ENCODE data around the gene CEACAM8.
"Not testable (repeated sequence)": the region's sequence is repeated elsewhere in the genome, so short reads cannot be mapped to it uniquely, and the experiment has no call there.

The CEACAM8 gene

DNA sequence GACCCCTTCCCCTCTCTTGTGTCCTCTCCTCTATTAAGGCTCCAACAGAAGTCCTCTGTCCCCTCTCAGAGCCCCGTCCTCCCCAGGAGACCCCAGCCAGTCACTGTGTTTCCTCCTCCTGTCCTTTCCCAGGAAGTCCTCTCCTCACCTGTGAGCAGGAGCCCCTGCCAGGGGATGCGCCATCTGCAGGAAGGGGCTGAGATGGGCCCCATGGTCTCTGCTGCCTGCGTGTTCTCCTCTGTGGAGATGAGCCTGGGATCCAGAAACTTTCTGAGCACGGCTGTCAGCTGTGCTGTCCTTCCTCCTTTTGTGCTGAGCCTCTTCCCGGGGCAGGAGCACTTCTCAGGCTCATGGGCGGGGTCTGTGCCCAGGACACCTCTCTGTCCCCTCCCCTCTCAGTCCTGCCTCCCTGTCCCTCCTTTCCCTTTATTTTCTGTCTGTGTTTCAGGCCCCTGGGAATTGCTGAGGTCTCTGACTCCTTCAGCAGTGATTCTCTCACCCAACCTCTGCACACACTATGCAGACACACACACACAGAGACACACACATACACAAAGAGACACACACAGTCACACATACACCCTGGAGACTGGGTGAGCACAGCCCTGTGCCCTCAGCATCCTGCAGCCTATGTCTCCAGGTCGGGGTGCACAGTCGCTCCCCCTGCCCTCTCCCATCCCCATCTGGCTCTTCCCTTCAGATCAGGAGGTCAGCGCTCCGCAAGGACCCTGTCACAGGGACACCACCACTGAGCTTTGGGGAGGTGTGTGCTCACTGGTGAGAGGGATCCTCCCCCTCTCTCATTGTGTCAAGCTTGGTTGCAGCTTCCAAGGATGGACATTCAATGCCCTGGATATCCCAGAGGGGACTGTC, at the start of gene CEACAM8:
Gene CEACAM8, minus strand, starts transcription at position 308 of the 873 bp plus-strand sequence. Its CDS starts 96 bp downstream, at position 212.
- no peak for ATAC-seq

DNA sequence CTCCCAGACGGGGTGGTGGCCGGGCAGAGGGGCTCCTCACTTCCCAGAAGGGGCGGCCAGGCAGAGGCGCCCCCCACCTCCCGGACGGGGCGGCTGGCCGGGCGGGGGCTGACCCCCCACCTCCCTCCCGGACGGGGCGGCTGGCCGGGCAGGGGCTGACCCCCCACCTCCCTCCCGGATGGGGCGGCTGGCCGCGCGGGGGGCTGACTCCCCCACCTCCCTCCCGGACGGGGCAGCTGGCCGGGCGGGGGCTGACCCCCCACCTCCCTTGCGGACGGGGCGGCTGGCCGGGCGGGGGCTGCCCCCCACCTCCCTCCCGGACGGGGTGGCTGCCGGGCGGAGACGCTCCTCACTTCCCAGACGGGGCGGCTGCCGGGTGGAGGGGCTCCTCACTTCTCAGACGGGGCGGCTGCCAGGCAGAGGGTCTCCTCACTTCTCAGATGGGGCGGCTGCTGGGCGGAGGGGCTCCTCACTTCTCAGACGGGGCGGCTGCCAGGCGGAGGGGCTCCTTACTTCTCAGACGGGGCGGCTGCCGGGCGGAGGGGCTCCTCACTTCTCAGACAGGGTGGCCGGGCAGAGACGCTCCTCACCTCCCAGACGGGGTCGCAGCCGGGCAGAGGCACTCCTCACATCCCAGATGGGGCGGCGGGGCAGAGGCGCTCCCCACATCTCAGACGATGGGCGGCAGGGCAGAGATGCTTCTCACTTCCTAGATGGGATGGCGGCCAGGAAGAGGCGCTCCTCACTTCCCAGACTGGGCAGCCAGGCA, 44.8 kb upstream of the CEACAM8 start:
- not testable (repeated sequence) for ATAC-seq

- no peak for ATAC-seq
Measured at GRCh38 chr19:42635233-42635539, 40.5 kb upstream of the CEACAM8 start.

DNA sequence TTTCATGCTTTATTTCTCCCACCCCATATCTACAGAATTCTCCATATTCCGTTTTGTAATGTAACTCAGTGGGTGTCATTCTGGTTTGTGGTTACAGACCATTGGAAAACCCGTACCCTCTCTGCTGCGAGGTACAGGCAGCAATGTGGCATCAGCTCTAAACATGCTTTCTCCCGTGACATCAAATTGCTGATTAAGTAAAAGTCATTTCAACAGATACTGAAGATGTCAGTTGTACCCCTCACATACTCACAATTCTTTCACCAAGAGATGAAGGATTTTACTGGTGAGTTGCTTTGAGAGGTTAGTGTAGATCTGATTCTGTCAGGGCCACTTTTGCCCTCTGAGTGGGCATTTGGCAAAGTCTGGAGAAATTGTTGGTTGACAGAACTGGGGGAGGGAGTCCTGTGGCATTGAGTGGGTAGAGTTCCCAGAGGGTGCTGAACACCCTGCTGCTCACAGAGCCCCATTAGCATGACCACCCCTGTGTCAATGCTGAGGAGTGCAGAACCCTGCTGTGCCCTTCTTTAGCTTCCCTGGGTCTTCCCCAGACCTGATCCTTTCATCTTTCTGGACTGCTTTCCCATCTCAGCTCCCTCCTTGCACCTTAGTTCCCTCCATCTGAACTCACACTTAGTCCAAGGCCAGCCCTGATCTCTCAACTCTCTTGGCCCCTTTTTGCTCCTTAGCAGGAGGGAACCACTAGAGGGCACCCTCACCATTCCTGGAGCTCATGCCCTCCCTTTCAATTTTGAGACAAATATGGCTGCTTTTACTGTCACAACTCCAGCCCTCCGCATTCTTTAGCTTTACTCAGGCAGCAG, 39.9 kb upstream of the CEACAM8 start:
- peak; percentile 48 to 53 for ATAC-seq

GRCh38 chr19:42629191-42629590, 34.5 kb upstream of the CEACAM8 start:
- ATAC-seq: no peak

DNA sequence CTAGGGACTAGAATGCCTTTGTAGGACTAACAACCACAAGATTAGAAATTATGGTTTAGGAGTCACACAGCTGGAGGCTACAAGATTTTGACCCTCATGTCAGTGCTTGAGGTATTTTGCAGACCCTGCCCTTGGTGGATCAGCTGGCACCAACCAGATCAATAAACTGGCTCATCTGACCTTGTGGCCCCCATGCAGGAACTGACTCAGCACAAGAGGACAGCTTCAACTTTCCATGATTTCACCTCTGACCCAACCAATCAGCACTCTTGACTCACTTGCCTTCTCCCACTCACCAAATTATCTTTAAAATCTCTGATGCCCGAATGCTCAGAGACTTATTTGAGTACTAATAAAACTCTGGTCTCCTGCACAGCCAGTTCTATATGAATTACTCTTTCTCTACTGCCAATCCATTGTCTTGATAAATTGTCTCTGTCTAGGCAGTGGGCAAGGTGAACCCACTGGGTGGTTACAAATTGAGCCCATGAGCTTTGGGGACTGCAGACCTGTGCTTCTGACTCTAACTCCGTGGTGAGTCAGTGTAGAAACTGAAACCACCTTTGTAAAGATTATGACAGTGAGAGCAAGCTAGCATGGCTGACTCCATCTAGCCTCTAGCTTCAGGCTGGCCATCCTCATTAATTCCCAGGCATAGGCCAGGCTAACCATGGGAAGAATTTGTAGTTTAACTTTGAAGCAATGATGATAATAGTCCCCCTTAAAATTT, 33.9 kb upstream of the CEACAM8 start:
- peak; percentile 92 to 94 for ATAC-seq

- ATAC-seq: peak; percentile 14 to 26
Measured at GRCh38 chr19:42627916-42628315, 33.2 kb upstream of the CEACAM8 start.

- ATAC-seq: no peak
Measured at GRCh38 chr19:42626181-42626580, 31.5 kb upstream of the CEACAM8 start.

DNA sequence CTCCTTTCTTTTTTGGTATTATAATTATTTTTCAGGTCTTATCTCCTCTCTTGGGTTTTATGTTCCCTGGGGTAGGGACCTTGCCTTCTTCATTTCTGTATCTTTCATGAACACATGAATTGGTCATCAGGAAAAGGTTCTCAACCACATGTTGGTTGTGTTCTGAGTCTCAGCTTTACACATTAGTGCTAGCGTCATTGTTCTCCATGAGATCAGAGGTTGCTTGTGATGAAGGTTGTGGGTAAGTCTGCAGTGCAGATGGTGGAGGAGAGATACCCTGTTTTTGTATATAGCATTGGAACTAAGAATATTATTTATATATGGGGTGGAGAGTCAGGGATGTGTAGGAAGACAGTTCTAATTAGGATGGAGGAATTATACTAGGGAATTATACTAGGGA, 24.5 kb upstream of the CEACAM8 start:
- peak; percentile 25 to 59 for ATAC-seq

DNA sequence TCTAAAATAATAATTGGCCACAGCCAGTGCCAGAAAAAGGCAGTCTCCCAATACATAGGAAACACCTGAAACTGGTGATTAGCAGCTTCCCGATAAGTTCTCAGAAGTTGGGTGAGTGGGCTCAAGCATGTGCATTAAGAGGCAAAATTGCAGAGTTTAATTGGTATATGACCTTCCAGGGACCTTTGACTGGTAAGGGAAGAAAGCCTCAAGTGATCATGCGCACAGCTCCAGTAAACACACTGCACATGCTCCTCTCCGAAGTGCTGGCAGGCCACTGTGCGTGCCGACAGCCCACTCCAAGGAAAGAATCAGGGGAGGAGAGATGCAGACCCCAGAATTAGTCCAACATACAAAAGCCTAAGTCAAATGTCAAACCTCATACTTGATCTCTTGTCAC, 18.9 kb upstream of the CEACAM8 start:
- no peak for ATAC-seq

- ATAC-seq: not testable (repeated sequence)
Measured at GRCh38 chr19:42610401-42610915, 15.7 kb upstream of the CEACAM8 start.

- ATAC-seq: no peak
Measured at GRCh38 chr19:42606660-42607351, 12.1 kb upstream of the CEACAM8 start.

DNA sequence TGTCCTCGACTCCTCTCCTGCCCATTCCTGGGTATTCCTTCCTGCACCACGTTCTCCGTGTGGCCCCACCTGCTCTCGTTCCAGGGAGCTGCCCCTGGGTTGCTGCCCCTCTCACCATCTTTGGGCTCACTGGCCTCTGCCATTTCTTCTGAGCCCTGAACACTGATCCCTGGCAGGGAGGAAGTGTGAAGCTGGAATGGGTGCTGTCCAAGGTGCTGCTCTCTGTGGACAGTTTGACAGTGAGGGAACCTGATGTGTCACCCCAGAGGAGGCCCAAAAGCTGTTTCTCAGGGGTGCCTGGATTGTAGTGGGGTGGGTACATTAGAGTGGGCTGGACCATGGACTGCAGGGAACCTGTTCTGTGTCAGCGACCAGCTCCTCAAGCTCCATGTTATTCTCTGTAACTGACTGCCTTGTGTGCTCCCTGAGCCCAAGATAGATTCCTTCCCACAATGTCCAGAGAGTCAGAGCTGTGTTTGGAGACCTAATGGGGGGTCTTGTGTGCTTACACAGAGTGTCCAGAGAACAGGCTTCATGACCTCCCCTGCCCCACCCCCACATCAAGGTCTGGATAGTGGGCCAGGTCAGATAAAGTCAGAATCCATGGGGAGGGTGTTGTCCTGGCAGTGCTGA, 7.2 kb upstream of the CEACAM8 start:
- no peak for ATAC-seq

DNA sequence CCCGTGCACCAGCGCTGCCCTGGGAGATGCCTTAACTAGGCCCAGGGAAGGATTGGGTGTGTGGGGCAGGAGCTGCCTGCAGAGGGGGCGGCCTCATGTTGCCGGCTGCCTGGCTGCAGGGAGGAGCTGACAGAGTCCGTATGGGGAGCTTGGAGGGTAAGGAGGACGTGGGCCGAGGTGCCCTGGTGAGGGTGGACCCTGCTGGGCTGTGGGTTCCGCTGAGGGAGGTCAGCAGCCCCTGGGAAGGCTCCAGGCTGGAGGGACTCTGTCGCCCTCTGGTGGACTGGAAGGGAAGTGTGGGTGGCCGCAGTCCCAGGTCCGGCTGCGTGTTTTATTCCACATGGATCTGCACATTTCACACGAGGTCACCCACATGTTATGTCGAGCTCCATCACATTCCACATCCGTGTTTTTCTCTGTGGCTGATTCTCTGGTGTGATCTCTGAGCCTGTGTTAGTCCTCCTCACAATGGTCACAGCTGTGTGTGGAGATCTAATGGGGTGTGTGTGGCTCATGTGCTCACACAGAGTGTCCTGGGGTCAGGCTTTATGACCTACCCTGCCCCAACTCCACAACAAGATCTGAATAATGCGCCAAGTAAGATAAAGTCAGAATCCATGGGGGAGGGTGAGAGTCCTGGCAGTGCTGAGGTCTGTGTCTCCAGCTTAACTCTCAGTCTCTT, 1.8 kb upstream of the CEACAM8 start:
- ATAC-seq: no peak

- no peak for ATAC-seq
Measured at GRCh38 chr19:42595550-42596172, 937 bp upstream of the CEACAM8 start.

- ATAC-seq: no peak
Measured at GRCh38 chr19:42589792-42590191, 4.9 kb downstream of the CEACAM8 start.

DNA sequence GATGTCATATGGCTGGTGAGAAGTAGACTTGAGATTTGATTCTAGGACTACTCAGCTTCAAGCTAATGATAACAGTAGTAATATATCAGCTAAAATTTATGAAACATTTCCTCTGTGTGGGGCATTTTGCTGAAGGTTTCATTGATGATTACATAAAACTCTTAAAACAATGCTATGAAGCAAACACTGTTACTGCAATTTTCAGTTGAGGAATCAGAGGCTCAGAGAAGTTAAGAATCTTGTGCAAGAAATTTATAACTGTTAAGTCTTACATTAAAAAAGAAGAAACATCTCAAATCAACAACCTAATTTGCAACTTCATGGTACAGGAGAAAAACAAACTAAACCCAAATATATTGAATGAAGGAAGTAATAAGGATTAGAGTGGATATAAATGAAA, 10.3 kb downstream of the CEACAM8 start:
- ATAC-seq: no peak

- ATAC-seq: no peak
Measured at GRCh38 chr19:42577016-42577415, 17.7 kb downstream of the CEACAM8 start.

- ATAC-seq: no peak
Measured at GRCh38 chr19:42576241-42576640, 18.5 kb downstream of the CEACAM8 start.

DNA sequence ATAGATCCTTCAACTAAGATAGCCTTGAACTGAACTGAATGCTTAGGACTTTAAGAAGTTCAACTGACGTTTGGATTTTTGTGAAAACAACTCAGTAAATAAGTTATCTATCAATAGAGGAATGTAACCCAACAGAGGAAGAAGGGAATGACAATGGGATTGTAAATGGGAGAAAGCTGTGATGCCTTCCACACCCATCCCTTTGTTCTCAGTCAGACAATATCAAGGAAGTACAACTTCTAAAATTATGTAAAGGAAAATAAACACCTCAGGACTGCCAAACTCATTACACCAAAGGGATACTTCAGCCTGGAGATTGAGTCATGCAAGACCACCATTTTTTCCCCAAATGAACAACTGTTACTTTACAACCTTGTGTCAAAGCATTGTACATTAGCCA, 21.1 kb downstream of the CEACAM8 start:
- no peak for ATAC-seq

All from activated CD4-positive, CD25-positive, alpha-beta regulatory T cell treated with anti-CD3 and anti-CD28 coated beads, Interleukin-2, amount 50 U/mL, for 24 hours (primary cell).